GM19238 (cell line): ENCODE data around the gene MEIKIN.
A peak's percentile ranks its signal among the peaks of the same experiment; 100 is the strongest.
"Not testable (repeated sequence)": the region's sequence is repeated elsewhere in the genome, so short reads cannot be mapped to it uniquely, and the experiment has no call there.

Experiments used
- DNase-seq: peaks from one replicate; pipeline ENCODE4 v3.0.0; 2011; ENCODE audit warnings: low spot score; ENCODE audit not compliant: insufficient read length

MEIKIN gene

DNA sequence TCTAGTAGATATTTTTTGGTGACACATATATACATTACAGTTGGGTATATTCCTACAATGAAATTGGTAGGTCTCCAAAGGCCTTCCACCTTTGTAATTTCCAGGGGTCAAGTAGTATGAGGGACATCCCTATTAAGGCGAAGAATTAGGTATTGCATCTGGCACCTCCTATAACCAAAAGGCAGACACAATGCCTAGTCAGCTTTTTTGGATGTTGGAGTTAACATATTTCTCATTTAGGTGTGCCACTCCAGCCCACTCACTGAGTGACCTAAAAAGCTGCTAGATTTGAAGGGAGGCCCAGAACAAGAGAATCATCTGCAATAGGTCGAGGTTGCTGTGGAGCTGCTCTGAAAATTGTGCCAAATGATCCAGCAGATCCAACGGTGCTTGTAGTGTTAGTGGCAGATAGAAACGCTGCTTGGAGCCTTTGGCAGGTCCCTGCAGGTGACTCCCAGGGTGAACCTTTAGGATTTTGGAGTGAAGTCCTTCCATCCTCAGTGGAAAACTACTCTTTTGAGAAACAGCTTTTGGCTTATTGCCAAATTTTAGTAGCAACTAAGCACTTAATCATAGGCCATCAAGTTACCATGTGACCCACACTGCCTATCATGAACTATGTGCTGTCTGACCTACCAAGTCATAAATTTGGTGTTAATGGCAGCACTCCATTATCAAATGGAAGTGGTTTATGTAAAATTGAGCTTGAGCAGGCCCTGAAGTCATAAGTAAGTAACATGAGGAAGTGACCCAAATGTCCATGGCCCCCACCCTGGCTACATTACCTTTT, 132.9 kb downstream of the MEIKIN start:
- no peak for DNase-seq

DNA sequence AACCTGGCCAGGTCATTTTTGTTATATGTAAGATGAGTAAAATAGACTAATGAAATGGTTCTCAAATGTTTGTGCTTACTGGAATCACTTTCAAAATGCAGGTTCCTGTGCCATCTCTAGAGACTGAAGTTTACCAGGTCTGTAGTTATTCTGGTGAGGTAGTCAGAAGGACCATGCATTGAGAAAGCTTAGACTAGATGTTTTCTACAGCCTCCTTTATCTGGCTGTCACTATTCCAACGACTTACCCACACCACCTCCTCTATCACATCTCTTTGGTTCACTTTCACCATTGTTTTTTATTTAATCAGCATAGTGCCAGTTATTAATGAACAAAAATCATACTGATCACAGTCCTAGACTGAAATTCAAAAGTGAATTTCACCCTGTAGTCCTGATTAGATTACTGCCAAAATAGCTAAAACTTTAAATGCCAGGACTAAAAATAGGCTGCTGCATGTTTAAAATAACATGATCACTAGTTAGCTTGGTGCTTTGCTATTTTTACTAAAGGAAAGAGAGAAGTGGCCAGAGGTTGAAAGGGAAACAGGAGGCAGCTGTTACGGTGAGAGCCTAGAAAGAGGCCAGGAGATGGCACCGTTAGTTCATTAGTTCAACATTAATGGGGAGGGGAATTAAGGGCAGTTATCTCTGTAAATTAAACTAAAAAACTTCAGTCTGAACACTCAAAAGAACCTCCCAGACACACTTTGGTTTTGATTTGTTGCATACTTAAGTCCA, 134.8 kb downstream of the MEIKIN start:
- DNase-seq = peak; percentile 11

DNA sequence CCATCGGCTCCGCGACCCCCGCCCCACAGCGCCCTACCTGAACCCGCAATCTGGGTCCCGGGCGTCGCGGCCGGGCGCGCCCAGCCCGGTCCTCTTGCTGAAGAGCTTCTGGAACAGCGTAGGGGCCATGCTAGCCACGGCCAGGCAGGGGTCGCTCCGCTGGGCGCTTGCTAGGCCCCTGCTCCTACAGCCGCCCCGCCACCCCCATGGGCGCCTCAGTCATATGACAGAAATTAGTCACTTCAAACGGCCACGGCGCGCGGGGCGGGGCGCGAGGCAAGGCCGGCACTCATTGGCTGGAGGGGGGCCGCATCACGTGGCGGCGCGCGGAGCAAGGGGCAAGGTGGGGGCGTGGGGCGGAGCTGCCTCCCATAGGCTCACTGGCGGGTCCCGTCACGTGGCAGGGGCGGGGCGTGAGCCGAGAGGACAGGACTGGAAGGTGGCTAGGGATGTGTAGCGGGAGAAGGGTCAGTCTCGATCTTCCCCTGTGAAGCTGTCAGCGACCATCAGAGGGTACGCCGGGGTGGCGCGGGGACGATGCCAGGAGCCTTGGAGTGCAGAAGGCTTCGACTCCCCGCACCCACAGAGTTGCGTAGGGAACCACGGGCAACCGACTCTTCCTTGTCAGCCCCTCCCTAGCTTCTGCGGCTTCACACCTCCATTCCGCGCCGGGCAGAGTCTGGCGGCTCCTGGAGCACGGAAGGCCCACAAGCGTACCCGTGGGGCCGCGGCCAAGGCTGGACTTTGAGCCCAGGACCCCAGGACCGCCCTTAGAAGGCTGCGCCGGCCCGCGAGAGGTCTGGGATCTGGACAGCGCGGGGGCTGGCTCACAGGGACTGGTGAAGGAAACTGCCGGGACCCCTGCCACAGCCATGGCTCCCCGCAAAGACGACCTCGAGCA, 148.4 kb downstream of the MEIKIN start, which contains the start of gene FNIP1:
TSS of gene FNIP1 (minus strand) at position 225 of the 901 bp plus-strand sequence. CDS start at position 129, 96 bp downstream.
- DNase-seq = peak; percentile 98

DNA sequence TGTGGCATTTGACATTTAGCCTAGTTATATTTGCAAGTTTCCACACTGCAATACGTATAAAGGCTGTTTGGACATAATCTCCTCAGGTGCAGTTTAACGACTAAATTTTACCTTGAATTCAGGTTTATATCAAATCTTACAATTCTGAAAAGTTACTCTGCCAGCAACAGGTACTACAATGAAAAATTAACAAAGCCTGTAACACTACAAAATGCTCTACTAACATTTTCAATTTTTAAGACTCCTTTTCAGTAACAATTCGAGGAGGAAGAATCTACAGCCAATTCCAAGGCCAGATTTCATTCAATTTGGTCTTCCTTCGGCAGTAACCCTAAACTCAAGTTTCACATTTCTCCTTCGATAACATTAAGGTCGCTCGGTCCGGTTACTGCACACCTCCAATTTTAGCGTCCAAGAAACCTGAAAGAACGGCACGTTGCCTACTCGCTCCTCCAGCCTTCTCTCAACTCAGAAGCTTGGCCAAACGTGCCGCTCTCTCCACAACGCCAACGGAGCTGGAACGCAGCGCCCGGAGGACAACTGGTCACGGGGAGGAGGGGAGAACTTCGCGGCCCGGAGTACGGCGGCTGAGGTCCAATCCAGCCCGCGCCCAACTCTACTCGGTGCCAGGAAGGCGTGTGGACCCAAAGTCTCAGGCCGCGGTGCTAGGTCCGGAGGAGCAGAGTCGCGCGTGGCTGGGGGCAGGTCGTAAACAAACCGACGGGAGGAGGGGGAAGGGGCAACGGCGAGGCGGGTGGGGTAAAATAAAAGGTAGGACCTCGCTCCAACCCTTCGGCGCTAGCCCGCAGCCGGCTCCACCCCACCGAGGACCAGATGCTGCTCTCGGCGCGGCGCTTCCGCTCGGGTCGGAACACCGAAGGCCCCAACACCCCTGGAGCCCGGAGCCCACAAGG, 149.3 kb downstream of the MEIKIN start:
- peak; percentile 16 for DNase-seq

GRCh38 chr5:131795228-131795627, 150.2 kb downstream of the MEIKIN start:
- DNase-seq = no peak

GRCh38 chr5:131794586-131794985, 150.9 kb downstream of the MEIKIN start:
- peak; percentile 7 for DNase-seq

GRCh38 chr5:131792896-131793295, 152.6 kb downstream of the MEIKIN start:
- DNase-seq = no peak

- no peak for DNase-seq
These were observed 153.6 kb downstream of the MEIKIN start for GRCh38 chr5:131791866-131792265.

- DNase-seq = no peak
These were observed 154.9 kb downstream of the MEIKIN start for GRCh38 chr5:131790550-131790949.

GRCh38 chr5:131789765-131790164, 155.7 kb downstream of the MEIKIN start:
- no peak for DNase-seq

- DNase-seq = no peak
These were observed 157.7 kb downstream of the MEIKIN start for GRCh38 chr5:131787736-131788135.

DNA sequence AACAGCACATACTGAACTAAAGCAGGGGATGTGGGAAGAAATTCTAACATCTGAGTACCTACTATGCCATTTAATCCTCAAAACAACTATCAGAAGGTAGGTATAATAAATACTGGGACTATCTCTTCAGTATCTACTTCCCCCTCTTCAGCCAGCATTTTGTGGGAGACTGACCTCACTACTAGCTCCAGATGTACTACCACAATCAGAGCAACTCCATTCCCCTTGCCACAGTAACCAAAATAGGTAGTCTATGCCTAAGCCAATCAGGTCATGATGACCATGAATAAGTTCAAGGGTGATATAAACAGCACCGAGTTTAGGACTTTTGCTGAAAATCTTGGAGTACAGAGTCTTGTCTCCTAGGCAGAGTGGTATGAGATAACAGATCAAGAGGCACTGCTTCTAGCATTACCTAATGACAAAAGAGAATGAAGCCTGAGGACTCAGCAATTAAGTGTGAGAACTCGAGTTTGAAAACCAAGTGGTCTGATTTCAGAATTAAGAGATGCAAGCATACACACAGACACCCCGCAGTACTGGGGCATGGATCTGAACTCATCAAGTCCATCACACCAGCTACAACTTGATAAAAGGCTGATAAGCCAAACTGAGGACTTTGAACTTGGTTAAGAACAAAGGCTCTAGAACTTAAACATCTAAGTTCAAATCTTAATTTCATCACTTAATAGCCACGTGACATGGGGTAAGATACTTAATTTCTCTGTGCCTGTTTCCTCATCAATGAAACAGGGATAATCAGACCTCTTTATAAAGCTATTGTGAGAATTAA, 158.4 kb downstream of the MEIKIN start:
- no peak for DNase-seq

DNA sequence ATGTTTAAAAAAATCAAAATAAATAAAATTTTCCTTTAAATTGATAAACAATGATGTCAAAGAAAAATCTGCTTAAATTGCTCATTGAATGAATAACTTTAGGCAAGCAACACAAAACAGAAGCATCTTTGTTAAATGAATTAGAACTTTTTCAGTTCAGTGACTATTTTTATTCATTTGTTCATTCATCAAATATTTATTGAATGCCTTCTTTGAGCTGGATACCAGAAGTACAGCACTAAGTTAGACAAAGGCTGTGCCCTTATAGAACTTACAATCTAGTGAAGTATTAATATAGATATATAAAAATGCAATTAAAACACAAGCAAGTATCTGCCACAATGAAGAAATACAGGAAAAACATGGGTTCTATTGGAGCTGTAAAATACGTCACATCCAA, 159.4 kb downstream of the MEIKIN start:
- DNase-seq = no peak

DNA sequence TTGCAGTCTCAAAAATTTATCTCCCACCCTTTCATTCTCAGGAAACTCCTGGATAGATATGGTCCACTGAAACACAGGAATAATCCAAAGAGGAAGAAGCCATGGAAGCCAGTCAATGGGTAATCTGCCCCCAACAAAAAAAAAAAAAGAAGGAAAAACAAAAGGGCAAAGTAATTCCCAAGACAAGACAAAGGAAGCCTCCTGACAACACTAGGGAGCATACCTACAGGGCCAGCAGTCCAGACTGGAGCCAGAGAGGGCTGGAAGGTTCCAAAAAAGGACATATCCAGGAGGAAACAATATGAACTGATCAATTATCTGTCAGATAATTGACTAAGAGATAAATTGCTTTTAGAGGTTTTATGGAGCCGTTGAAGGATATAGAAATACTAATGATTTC, 161.6 kb downstream of the MEIKIN start:
- DNase-seq = no peak

- no peak for DNase-seq
These were observed 162.1 kb downstream of the MEIKIN start for GRCh38 chr5:131783357-131783756.

DNA sequence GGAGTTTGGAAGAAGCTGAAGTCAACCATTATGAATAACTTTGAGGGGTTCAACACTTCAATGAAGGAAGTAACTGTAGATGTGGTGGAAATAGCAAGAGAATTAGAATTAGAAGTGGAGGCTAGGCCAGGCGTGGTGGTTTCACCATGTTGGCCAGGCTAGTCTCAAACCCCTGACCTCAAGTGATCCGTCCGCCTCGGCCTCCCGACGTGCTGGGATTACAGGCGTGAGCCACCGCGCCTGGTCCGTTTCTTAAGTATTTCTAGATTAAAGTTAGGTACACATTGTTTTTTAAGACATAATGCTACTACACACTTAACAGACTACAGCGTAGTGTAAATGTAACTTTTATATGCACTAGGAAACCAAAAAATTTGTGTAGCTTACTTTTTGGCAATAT, 162.7 kb downstream of the MEIKIN start:
- DNase-seq = no peak

DNA sequence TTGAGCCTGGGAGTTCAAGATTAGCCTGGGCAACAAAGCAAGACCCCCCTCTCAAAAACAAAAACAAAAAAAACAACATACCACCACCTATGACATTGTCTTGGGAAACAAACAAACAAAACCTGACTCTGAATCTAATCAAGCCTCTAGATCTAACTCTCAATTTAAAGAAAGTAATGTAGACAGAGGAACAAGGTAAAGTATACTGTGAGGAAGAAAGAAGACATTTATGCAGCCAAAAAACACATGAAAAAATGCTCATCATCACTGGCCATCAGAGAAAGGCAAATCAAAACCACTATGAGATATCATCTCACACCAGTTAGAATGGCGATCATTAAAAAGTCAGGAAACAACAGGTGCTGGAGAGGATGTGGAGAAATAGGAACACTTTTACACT, 167.3 kb downstream of the MEIKIN start:
- not testable (repeated sequence) for DNase-seq

- DNase-seq = no peak
These were observed 169.0 kb downstream of the MEIKIN start for GRCh38 chr5:131776450-131776849.

DNA sequence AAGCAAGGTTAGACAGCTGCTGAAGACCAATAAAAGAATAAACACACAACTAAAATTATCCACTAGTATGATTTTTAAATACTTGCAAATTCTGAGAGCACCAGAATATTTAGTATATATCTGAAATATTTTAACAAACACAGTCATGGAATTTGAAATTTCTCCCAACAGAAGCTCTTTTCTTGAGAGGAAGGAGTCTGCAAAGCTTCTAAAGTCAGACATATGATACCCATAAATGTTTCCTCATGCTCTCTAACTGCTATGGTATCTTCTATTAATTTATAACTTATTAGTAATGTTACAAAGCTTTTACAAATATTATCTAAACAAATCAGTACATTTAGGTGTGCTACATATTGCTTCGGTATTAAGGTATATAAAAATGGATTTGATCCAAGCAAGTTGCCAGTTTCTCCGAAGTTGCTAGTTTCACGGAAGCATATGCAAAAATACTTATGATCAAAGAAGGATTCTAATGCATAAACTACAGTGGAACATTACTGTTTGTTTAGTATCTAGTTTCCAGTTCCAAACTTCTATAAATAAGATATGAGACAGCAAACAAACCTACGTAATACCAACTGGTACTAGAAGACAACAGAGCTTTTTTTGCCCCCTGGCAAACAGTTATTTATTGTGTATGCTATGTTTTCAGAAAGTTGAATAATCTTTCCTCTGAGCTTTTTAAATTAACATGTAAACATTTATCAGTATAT, 170.7 kb downstream of the MEIKIN start:
- DNase-seq = no peak
